Activated T-cell treated with anti-CD3 and anti-CD28 coated beads, Interleukin-2, amount 50 U/mL, for 72 hours (primary cell): ENCODE measurements around the gene INSIG1. TPM values are rescaled to one million over a fixed set of nuclear protein-coding genes. Genes with fewer than 3 reads are reported as not detected.

Experiments used
- ATAC-seq, 2 donors: fragments of 150-1000 bp; cut with Tn5 transposase; replicated peaks in 1 of 2; 2 replicates each; pipeline ENCODE4 v1.10.0; 2021; ENCODE audit warnings: moderate library complexity in 2 of 2, mild to moderate bottlenecking in 1 of 2
- DNase-seq, 2 donors: peaks; one replicate each; pipeline ENCODE4 v3.0.0; 2021 to 2022; ENCODE audit warnings: mixed read lengths in 1 of 2
- H3K27ac Mint-ChIP-seq: one replicate; pipeline ENCODE4 v1.8.0; 2022; ENCODE audit warnings: mild to moderate bottlenecking, moderate library complexity, mixed read lengths
- H3K27me3 Mint-ChIP-seq: one replicate; pipeline ENCODE4 v1.8.0; 2022; ENCODE audit warnings: low read depth, mixed read lengths
- H3K36me3 Mint-ChIP-seq, 2 donors: one replicate each; pipeline ENCODE4 v1.8.0; 2022; ENCODE audit warnings: mixed read lengths in 2 of 2, mild to moderate bottlenecking in 1 of 2; ENCODE audit not compliant: insufficient read depth in 2 of 2
- H3K4me1 Mint-ChIP-seq: one replicate; pipeline ENCODE4 v1.8.0; 2022; ENCODE audit warnings: low read depth, mixed read lengths
- H3K4me3 Mint-ChIP-seq, 2 donors: one replicate each; pipeline ENCODE4 v1.8.0; 2022; ENCODE audit warnings: mild to moderate bottlenecking in 2 of 2, mixed read lengths in 2 of 2, moderate library complexity in 2 of 2
- H3K9me3 Mint-ChIP-seq, 2 donors: one replicate each; pipeline ENCODE4 v1.8.0; 2022; ENCODE audit warnings: mixed read lengths in 2 of 2
- total RNA-seq, 2 donors: library from RNA; stranded (reverse); gene quantifications; one replicate each; pipeline ENCODE4 v1.2.3, GENCODE V29; 2022

Gene INSIG1
- total RNA-seq, 2 donors from 2014 or later: 36.5 to 46.6 TPM

DNA sequence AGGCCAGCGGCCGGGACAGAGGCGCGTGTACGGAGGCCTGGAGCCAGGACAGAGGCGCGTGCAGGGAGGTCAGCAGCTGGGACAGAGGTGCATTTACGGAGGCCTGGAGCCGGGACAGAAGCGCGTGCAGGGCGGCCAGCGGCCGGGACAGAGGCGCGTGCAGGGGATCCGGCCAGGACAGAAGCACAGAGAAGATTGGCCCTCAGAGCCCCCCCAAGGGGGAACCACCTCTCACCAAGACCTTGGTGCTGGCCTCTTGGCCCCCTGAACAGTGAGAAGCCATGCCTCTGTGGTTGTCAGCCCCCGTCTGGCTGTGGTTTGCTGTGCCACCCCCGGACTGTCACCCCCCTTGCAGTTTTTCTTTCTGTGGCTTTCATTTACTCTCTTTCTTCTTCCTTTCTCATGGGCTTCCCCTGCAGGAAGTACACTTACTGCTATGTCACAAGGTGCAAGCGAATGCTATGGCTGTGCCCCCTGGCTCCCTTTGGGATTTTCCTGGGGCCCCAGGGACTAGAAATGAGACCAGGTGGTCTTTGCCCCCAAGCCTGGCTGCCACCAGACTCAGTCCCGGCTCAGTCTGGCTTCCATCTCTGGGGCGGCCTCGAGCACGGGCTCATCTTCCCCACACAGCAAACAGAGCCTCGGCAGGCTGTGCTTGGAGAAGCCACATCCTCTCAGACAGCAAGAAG is 41.1 kb downstream of the INSIG1 start:
- peaks cover 16% of the 10 kb centered on the region for H3K4me1 Mint-ChIP-seq
- H3K36me3 Mint-ChIP-seq: no peaks in the 10 kb centered on the region
- no peak overlapping the region for H3K27ac Mint-ChIP-seq
- peaks cover 26% of the 10 kb centered on the region for H3K27me3 Mint-ChIP-seq
- no peaks in the 10 kb centered on the region for H3K9me3 Mint-ChIP-seq
- peak; percentile 60 to 79 for ATAC-seq
- peak; percentile 16 to 21 for DNase-seq
- H3K4me3 Mint-ChIP-seq: peak overlapping the region; percentile 60 to 63

DNA sequence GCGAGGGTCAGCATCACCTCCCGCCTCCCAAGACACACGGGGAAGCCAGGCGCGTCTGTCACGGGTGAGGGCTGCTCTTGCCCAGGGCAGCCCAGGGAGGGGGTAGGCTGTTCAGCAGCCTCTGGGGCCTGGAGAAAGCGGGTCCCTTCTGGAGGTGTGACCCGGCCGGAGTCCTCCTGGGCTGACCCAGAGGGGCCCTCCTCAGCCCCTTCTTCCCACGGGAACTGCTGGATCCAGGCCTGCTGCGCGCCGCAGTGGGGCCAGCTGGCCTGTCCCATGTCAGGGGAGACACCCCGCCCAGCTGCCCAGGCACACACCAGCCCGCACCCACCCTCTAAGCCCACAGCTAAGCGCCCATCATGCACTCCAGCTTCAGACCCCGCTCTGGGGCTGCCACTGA is 41.8 kb downstream of the INSIG1 start:
- DNase-seq (no peak), ATAC-seq (no peak)
- no peak overlapping the region for H3K27ac Mint-ChIP-seq
- no peaks in the 10 kb centered on the region for H3K9me3 Mint-ChIP-seq
- peaks cover 26% of the 10 kb centered on the region for H3K27me3 Mint-ChIP-seq
- no peaks in the 10 kb centered on the region for H3K36me3 Mint-ChIP-seq
- peaks cover 20% of the 10 kb centered on the region for H3K4me1 Mint-ChIP-seq
- H3K4me3 Mint-ChIP-seq: no peak overlapping the region

DNA sequence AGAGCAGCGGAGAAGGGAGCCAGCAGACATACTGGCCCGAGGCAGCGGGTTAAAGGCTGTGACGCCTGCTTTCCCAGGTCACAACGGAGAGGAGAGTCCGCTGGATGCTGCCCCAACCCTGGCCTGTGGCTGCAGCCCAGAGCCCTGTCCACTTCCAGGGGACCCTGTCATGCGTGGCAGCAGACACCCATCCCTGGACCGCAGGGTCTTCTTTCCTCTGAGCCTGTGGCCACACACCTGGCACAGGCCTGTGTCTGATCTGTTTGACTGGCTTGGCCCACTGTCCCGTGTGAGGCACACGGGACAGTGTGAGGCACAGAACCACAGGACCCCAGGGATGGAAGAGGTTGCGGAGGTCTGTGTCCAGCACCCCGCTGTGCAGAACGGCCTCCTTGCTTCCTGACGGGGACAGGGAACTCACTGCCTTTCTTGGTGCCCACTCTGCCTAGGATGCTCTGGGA is 42.4 kb downstream of the INSIG1 start:
- no peak for ATAC-seq
- Mint-ChIP-seq H3K36me3 (no peaks in the 10 kb centered on the region), H3K4me1 (peaks cover 22% of the 10 kb centered on the region), H3K9me3 (no peaks in the 10 kb centered on the region), H3K4me3 (no peak overlapping the region), H3K27ac (no peak overlapping the region), H3K27me3 (peaks cover 26% of the 10 kb centered on the region)
- DNase-seq: no peak

DNA sequence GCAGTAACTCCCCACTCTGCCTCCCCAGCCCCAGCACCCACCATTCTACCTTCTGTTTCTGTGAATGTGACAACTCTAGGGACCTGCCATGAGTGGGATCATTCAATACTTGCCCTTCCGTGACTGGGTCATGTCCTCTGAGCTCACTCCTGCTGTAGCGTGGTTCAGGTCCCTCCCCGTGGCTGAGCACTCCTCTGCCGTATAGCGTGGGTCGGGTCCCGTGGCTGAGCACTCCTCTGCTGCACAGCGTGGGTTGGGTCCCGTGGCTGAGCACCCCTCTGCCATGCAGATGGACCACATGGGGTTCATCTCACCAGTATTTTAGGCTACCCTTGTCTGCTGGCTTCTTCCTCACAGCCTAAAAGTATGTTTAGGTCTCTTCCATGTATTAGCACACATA is 43.0 kb downstream of the INSIG1 start:
- ATAC-seq (no peak), DNase-seq (no peak)
- H3K4me1 Mint-ChIP-seq: peaks cover 26% of the 10 kb centered on the region
- H3K27me3 Mint-ChIP-seq: peaks cover 26% of the 10 kb centered on the region
- H3K4me3 Mint-ChIP-seq: no peak overlapping the region
- H3K27ac Mint-ChIP-seq: no peak overlapping the region
- H3K9me3 Mint-ChIP-seq: no peaks in the 10 kb centered on the region
- H3K36me3 Mint-ChIP-seq: no peaks in the 10 kb centered on the region

DNA sequence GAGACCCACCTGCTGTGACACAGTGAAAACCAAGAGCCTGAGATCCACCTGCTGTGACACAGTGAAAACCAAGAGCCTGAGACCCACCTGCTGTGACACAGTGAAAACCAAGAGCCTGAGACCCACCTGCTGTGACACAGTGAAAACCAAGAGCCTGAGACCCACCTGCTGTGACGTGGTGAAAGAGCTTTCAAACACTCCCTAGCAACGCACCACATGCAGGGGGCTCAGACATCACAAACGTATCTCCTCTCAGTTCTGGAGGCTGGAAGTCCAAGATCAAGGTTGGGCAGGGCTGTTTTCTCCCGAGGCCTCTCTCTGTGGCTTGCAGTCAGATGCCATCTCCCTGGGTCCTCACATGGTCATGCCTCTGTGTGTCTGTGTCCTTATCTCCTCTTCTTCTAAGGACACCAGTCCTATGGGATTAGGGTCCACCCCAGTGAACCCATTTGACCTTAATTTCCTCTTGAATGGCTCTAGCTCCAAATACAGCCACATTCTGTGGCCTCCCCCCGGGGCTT is 43.8 kb downstream of the INSIG1 start:
- ATAC-seq (no peak), DNase-seq (no peak)
- no peak overlapping the region for H3K4me3 Mint-ChIP-seq
- no peaks in the 10 kb centered on the region for H3K36me3 Mint-ChIP-seq
- H3K4me1 Mint-ChIP-seq: peaks cover 26% of the 10 kb centered on the region
- peaks cover 26% of the 10 kb centered on the region for H3K27me3 Mint-ChIP-seq
- H3K9me3 Mint-ChIP-seq: no peaks in the 10 kb centered on the region
- no peak overlapping the region for H3K27ac Mint-ChIP-seq

DNA sequence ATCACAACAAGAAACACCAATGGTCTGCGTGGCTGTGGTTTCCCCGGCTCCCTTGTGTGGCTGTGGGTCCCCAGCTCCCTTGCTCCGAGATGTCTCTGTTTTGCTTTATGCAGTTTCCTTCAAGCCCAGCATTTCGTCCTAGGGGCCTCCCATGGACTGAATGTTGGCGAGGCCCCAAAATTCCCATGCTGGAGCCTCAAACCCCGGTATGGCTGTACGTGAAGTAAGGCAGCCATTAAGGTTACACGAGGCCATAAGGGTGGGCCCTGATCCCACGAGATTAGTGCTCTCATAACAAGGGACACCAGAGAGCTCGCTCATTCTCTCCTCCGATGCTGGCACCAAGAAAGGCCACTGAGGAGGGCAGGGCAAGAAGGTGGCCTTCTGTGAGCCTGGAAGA is 44.6 kb downstream of the INSIG1 start:
- Mint-ChIP-seq H3K27me3 (peaks cover 26% of the 10 kb centered on the region), H3K9me3 (no peaks in the 10 kb centered on the region), H3K4me3 (no peak overlapping the region), H3K4me1 (peaks cover 26% of the 10 kb centered on the region), H3K36me3 (no peaks in the 10 kb centered on the region), H3K27ac (no peak overlapping the region)
- DNase-seq (no peak), ATAC-seq (no peak)

DNA sequence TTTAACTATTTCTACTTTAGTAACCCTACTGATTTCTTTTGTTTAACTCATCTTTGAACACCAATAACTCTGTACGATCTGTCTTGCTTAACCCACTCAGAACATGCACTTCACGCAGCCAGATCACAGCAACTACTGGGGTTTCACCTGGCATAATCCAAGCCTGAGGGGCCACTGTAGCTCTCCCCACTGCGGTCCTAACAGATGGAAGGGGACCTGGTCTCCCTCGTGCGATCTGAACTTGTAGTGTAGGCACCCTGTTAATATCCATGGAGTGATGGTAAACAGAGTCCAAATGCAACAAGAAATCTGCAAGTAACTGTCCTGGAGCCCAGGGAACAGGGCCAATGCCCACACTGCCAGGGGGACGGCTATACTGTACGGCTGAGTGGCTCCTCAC is 45.5 kb downstream of the INSIG1 start:
- H3K36me3 Mint-ChIP-seq: no peaks in the 10 kb centered on the region
- peaks cover 26% of the 10 kb centered on the region for H3K4me1 Mint-ChIP-seq
- H3K4me3 Mint-ChIP-seq: no peak overlapping the region
- ATAC-seq (no peak), DNase-seq (no peak)
- no peak overlapping the region for H3K27ac Mint-ChIP-seq
- peaks cover 19% of the 10 kb centered on the region for H3K27me3 Mint-ChIP-seq
- no peaks in the 10 kb centered on the region for H3K9me3 Mint-ChIP-seq

DNA sequence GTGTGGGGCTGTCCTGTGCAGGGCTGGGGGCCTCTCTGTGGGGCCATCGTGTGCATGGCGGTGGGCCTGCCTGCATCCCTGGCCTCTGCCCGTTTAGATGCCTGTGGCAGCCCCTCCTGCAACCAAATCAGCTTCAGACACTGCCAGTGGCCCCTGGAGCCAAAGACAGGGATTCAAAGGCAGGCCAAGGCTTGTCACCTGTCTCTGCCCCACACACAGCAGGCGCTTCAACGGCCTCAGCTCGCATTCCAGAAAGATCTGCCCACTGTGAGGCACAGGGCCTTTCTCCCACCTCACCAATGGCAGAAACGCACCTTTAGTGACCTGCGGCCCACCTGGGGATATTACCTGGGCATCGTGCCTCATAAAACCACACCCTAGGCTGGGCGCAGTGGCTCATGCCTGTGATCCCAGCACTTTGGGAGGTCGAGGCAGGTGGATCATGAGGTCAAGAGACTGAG is 46.0 kb downstream of the INSIG1 start:
- DNase-seq (no peak), ATAC-seq (no peak)
- H3K4me1 Mint-ChIP-seq: peaks cover 26% of the 10 kb centered on the region
- no peak overlapping the region for H3K27ac Mint-ChIP-seq
- peak overlapping the region; percentile 20 to 22 for H3K4me3 Mint-ChIP-seq
- H3K36me3 Mint-ChIP-seq: no peaks in the 10 kb centered on the region
- H3K27me3 Mint-ChIP-seq: peaks cover 19% of the 10 kb centered on the region
- H3K9me3 Mint-ChIP-seq: no peaks in the 10 kb centered on the region

DNA sequence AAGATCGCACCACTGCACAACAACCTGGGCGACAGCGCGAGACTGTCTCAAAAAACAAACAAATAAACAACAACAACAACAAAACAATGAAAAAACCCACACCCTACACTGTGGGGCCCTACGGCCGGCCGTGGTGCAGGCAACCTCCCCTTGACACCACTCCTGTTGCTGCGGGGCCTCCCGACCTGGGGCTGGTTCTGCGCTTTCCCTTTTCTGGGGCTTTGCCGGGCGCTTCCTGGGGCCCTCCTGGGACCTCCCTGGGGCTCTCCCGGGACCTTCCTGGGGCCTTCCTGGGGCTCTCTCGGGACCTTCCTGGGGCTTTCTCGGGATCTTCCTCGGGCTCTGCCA is 46.6 kb downstream of the INSIG1 start:
- Mint-ChIP-seq H3K9me3 (no peaks in the 10 kb centered on the region), H3K27me3 (peaks cover 19% of the 10 kb centered on the region), H3K4me1 (peaks cover 21% of the 10 kb centered on the region), H3K4me3 (peak overlapping the region; percentile 20 to 22), H3K27ac (no peak overlapping the region), H3K36me3 (no peaks in the 10 kb centered on the region)
- DNase-seq (peak; percentile 35 to 37), ATAC-seq (peak; percentile 41 to 54)

DNA sequence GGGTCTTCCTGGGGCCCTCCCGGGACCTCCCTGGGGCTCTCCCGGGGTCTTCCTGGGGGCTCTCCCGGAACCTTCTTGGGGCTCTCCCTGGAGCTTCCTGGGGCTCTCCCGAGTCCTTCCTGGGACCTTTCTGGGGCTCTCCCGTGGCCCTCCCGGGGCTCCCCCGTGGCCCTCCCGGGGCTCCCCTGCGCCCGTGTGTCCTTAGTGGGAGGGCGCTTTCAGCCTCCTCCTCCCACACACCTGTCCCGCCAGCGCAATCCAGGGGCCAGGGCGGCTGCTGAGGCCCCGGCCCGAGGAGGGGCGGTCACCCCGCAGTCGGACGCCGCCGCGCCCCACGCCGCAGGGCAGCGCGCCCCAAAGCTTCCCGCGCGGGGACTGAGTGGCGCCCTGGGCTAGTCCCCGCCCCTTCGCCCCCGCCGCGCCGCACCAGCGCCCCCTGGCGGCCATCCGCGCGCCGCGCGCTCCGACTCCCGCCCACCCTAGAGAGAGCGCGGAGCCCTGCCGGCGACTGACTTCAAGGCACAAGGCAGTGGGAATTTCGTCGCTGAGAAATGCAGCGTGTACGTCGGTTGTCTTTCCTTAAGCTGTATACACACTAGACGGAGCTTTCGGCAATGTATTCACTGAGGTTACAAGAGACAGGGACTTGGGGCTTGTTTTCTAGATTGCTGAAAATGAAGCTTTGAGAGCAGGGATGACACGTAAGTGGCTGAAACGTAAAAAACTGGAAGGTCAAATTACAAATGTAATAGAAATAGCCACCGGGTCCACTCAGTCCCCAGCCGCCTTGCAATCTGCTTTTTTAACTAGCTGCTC is 47.1 kb downstream of the INSIG1 start:
- Mint-ChIP-seq H3K4me1 (peaks cover 20% of the 10 kb centered on the region), H3K4me3 (peak overlapping the region; percentile 77 to 89), H3K27me3 (peaks cover 19% of the 10 kb centered on the region), H3K9me3 (no peaks in the 10 kb centered on the region), H3K27ac (no peak overlapping the region), H3K36me3 (no peaks in the 10 kb centered on the region)
- ATAC-seq: peak; percentile 85 to 94
- DNase-seq: peak; percentile 77 to 89

DNA sequence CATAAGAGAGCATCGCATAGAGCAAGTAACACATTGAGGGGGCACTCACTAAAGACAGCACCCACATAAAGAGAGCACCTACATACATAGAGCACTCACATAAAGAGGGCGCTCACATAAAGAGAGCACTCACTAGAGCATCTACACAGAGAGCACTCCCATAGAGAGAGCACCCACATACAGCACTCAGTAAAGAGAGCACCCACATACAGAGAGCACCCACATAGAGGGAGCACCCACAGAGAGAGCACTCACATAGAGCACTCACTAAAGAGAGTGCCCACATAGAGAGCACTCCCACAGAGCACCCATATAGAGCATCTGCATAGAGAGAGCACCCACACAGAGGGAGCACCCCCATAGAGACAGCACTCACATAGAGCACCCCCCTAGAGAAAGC is 47.8 kb downstream of the INSIG1 start:
- ATAC-seq (no peak), DNase-seq (no peak)
- Mint-ChIP-seq H3K27me3 (peaks cover 18% of the 10 kb centered on the region), H3K27ac (no peak overlapping the region), H3K4me3 (peak overlapping the region; percentile 77 to 89), H3K4me1 (peaks cover 19% of the 10 kb centered on the region), H3K36me3 (no peaks in the 10 kb centered on the region), H3K9me3 (no peaks in the 10 kb centered on the region)

DNA sequence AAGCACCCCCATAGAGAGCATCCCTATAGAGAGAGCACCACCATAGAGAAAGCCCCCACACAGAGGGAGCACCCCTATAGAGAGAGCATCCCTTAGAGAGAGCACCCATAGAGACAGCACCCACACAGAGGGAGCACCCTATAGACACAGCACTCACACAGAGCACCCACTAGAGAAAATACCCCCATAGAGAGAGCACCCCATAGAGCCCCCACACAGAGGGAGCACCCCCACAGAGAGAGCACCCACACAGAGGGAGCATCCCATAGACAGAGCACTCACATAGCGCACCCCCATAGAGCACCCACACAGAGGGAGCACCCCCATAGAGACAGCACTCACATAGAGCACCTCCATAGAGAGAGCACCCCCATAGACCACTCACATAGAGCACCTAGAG is 48.6 kb downstream of the INSIG1 start:
- peaks cover 12% of the 10 kb centered on the region for H3K27me3 Mint-ChIP-seq
- no peak overlapping the region for H3K4me3 Mint-ChIP-seq
- H3K9me3 Mint-ChIP-seq: no peaks in the 10 kb centered on the region
- no peak overlapping the region for H3K27ac Mint-ChIP-seq
- no peaks in the 10 kb centered on the region for H3K36me3 Mint-ChIP-seq
- DNase-seq (no peak), ATAC-seq (no peak)
- peaks cover 15% of the 10 kb centered on the region for H3K4me1 Mint-ChIP-seq

DNA sequence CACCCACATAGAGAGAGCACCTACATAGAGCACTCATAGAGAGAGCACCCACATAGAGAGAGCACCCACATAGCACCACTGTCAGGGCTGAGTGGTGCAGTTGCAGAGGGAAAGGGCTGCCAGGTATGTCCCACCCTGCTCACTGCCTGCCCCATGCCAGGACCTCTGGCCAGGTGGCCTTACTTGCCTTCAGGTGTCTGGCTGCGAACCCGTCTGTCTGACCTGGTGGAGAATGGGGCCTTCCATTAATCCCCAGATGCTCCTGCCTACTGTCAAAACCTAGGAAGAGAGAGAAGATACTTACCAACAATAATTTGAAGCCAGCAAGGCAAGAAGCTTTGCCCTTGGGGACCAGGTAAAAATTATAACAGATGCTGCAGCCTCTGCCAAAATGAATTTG is 51.1 kb downstream of the INSIG1 start:
- no peak for ATAC-seq
- Mint-ChIP-seq H3K4me3 (no peak overlapping the region), H3K27ac (no peak overlapping the region), H3K27me3 (no peaks in the 10 kb centered on the region), H3K36me3 (no peaks in the 10 kb centered on the region), H3K4me1 (peaks cover 10% of the 10 kb centered on the region), H3K9me3 (no peaks in the 10 kb centered on the region)
- DNase-seq: no peak
